ENCODE results near the gene HTR3E.

- TF ChIP-seq CTCF (IDR thresholded peaks at IDR 0.05), result peak in 2 of 5 experiments; percentile 15 to 21
- TF ChIP-seq EP300 (IDR thresholded peaks at IDR 0.05; ENCODE audit: low read depth), result no peak
- TF ChIP-seq POLR2AphosphoS5 (IDR thresholded peaks at IDR 0.05), result no peak
Observed at GRCh38 chr3:184129012-184129411, 32.1 kb downstream of the HTR3E start.
